ENCODE results near the gene LRMDA. TPM values are rescaled to one million over a fixed set of nuclear protein-coding genes. Genes with fewer than 3 reads are reported as not detected.
"Not testable (repeated sequence)": the region's sequence is repeated elsewhere in the genome, so short reads cannot be mapped to it uniquely, and the experiment has no call there.

LRMDA gene
- total RNA-seq, 1 donor from 2014 or later: not detected

- Mint-ChIP-seq H3K36me3 (ENCODE audit: low read depth) (no peaks in the 10 kb centered on the region), H3K4me3 (ENCODE audit: low read depth) (no peak overlapping the region), H3K4me1 (ENCODE audit: low read depth) (no peaks in the 10 kb centered on the region), H3K9me3 (no peaks in the 10 kb centered on the region), H3K27me3 (ENCODE audit: low read depth) (no peaks in the 10 kb centered on the region), H3K27ac (no peak overlapping the region)
- intact Hi-C loops (cut with micrococcal nuclease): no loop called here
- no peak for DNase-seq (ENCODE audit: low spot score)
Observed at GRCh38 chr10:76049581-76050290, 618.3 kb downstream of the LRMDA start.

- Mint-ChIP-seq H3K9me3 (no peaks in the 10 kb centered on the region), H3K27ac (no peak overlapping the region), H3K27me3 (ENCODE audit: low read depth) (no peaks in the 10 kb centered on the region), H3K4me1 (ENCODE audit: low read depth) (no peaks in the 10 kb centered on the region), H3K4me3 (ENCODE audit: low read depth) (no peak overlapping the region), H3K36me3 (ENCODE audit: low read depth) (no peaks in the 10 kb centered on the region)
- DNase-seq (ENCODE audit: low spot score): no peak
- intact Hi-C loops (cut with micrococcal nuclease): no loop called here
Observed at GRCh38 chr10:76050291-76050625, 618.8 kb downstream of the LRMDA start.

GRCh38 chr10:76051007-76051936 lies 619.8 kb downstream of the LRMDA start:
- Mint-ChIP-seq H3K9me3 (no peaks in the 10 kb centered on the region), H3K36me3 (ENCODE audit: low read depth) (no peaks in the 10 kb centered on the region), H3K4me1 (ENCODE audit: low read depth) (no peaks in the 10 kb centered on the region), H3K27me3 (ENCODE audit: low read depth) (no peaks in the 10 kb centered on the region), H3K27ac (no peak overlapping the region), H3K4me3 (ENCODE audit: low read depth) (no peak overlapping the region)
- no peak for DNase-seq (ENCODE audit: low spot score)
- intact Hi-C loops (cut with micrococcal nuclease): no loop called here

- Mint-ChIP-seq H3K27ac (no peak overlapping the region), H3K27me3 (ENCODE audit: low read depth) (no peaks in the 10 kb centered on the region), H3K36me3 (ENCODE audit: low read depth) (no peaks in the 10 kb centered on the region), H3K9me3 (peaks cover 6% of the 10 kb centered on the region), H3K4me3 (ENCODE audit: low read depth) (no peak overlapping the region), H3K4me1 (ENCODE audit: low read depth) (no peaks in the 10 kb centered on the region)
- intact Hi-C loops (cut with micrococcal nuclease): no loop called here
- no peak for DNase-seq (ENCODE audit: low spot score)
Observed at GRCh38 chr10:76052682-76053503, 621.5 kb downstream of the LRMDA start.

GRCh38 chr10:76055466-76055865 lies 624.0 kb downstream of the LRMDA start:
- DNase-seq (ENCODE audit: low spot score): no peak
- intact Hi-C loops (cut with micrococcal nuclease): no loop called here
- no peaks in the 10 kb centered on the region for H3K4me1 Mint-ChIP-seq (ENCODE audit: low read depth)
- H3K36me3 Mint-ChIP-seq (ENCODE audit: low read depth): no peaks in the 10 kb centered on the region
- H3K4me3 Mint-ChIP-seq (ENCODE audit: low read depth): no peak overlapping the region
- H3K27me3 Mint-ChIP-seq (ENCODE audit: low read depth): no peaks in the 10 kb centered on the region
- peaks cover 6% of the 10 kb centered on the region for H3K9me3 Mint-ChIP-seq
- H3K27ac Mint-ChIP-seq: no peak overlapping the region

- no peaks in the 10 kb centered on the region for H3K27me3 Mint-ChIP-seq (ENCODE audit: low read depth)
- no peak for DNase-seq (ENCODE audit: low spot score)
- intact Hi-C loops (cut with micrococcal nuclease): no loop called here
- H3K36me3 Mint-ChIP-seq (ENCODE audit: low read depth): no peaks in the 10 kb centered on the region
- H3K27ac Mint-ChIP-seq: no peak overlapping the region
- H3K9me3 Mint-ChIP-seq: peaks cover 6% of the 10 kb centered on the region
- no peak overlapping the region for H3K4me3 Mint-ChIP-seq (ENCODE audit: low read depth)
- no peaks in the 10 kb centered on the region for H3K4me1 Mint-ChIP-seq (ENCODE audit: low read depth)
Observed at GRCh38 chr10:76055963-76056362, 624.5 kb downstream of the LRMDA start.

GRCh38 chr10:76060993-76061392 lies 629.6 kb downstream of the LRMDA start:
- intact Hi-C loops (cut with micrococcal nuclease); H3K27me3 Mint-ChIP-seq (ENCODE audit: low read depth); H3K9me3 Mint-ChIP-seq; DNase-seq (ENCODE audit: low spot score); H3K4me1 Mint-ChIP-seq (ENCODE audit: low read depth); H3K4me3 Mint-ChIP-seq (ENCODE audit: low read depth); H3K27ac Mint-ChIP-seq; H3K36me3 Mint-ChIP-seq (ENCODE audit: low read depth): not testable (repeated sequence)

- no peaks in the 10 kb centered on the region for H3K9me3 Mint-ChIP-seq
- DNase-seq (ENCODE audit: low spot score): no peak
- no peaks in the 10 kb centered on the region for H3K4me1 Mint-ChIP-seq (ENCODE audit: low read depth)
- H3K27ac Mint-ChIP-seq: no peak overlapping the region
- H3K36me3 Mint-ChIP-seq (ENCODE audit: low read depth): no peaks in the 10 kb centered on the region
- H3K27me3 Mint-ChIP-seq (ENCODE audit: low read depth): no peaks in the 10 kb centered on the region
- no peak overlapping the region for H3K4me3 Mint-ChIP-seq (ENCODE audit: low read depth)
- intact Hi-C loops (cut with micrococcal nuclease): no loop called here
Observed at GRCh38 chr10:76066457-76066856, 635.0 kb downstream of the LRMDA start.

GRCh38 chr10:76067447-76067846 lies 636.0 kb downstream of the LRMDA start:
- no peak for DNase-seq (ENCODE audit: low spot score)
- no peaks in the 10 kb centered on the region for H3K36me3 Mint-ChIP-seq (ENCODE audit: low read depth)
- H3K27me3 Mint-ChIP-seq (ENCODE audit: low read depth): no peaks in the 10 kb centered on the region
- H3K4me1 Mint-ChIP-seq (ENCODE audit: low read depth): no peaks in the 10 kb centered on the region
- H3K4me3 Mint-ChIP-seq (ENCODE audit: low read depth): no peak overlapping the region
- no peaks in the 10 kb centered on the region for H3K9me3 Mint-ChIP-seq
- H3K27ac Mint-ChIP-seq: no peak overlapping the region
- intact Hi-C loops (cut with micrococcal nuclease): no loop called here

GRCh38 chr10:76068856-76069255 lies 637.4 kb downstream of the LRMDA start:
- intact Hi-C loops (cut with micrococcal nuclease): no loop called here
- DNase-seq (ENCODE audit: low spot score): no peak
- H3K36me3 Mint-ChIP-seq (ENCODE audit: low read depth): no peaks in the 10 kb centered on the region
- H3K27ac Mint-ChIP-seq: no peak overlapping the region
- no peaks in the 10 kb centered on the region for H3K4me1 Mint-ChIP-seq (ENCODE audit: low read depth)
- H3K4me3 Mint-ChIP-seq (ENCODE audit: low read depth): no peak overlapping the region
- no peaks in the 10 kb centered on the region for H3K9me3 Mint-ChIP-seq
- no peaks in the 10 kb centered on the region for H3K27me3 Mint-ChIP-seq (ENCODE audit: low read depth)

- H3K9me3 Mint-ChIP-seq: no peaks in the 10 kb centered on the region
- H3K4me1 Mint-ChIP-seq (ENCODE audit: low read depth): no peaks in the 10 kb centered on the region
- no peak overlapping the region for H3K4me3 Mint-ChIP-seq (ENCODE audit: low read depth)
- intact Hi-C loops (cut with micrococcal nuclease): no loop called here
- no peak overlapping the region for H3K27ac Mint-ChIP-seq
- H3K27me3 Mint-ChIP-seq (ENCODE audit: low read depth): no peaks in the 10 kb centered on the region
- DNase-seq (ENCODE audit: low spot score): no peak
- H3K36me3 Mint-ChIP-seq (ENCODE audit: low read depth): no peaks in the 10 kb centered on the region
Observed at GRCh38 chr10:76070916-76071315, 639.5 kb downstream of the LRMDA start.

GRCh38 chr10:76071653-76072365 lies 640.4 kb downstream of the LRMDA start:
- no peaks in the 10 kb centered on the region for H3K4me1 Mint-ChIP-seq (ENCODE audit: low read depth)
- no peaks in the 10 kb centered on the region for H3K27me3 Mint-ChIP-seq (ENCODE audit: low read depth)
- H3K9me3 Mint-ChIP-seq: no peaks in the 10 kb centered on the region
- no peak for DNase-seq (ENCODE audit: low spot score)
- H3K36me3 Mint-ChIP-seq (ENCODE audit: low read depth): no peaks in the 10 kb centered on the region
- H3K4me3 Mint-ChIP-seq (ENCODE audit: low read depth): no peak overlapping the region
- H3K27ac Mint-ChIP-seq: no peak overlapping the region
- intact Hi-C loops (cut with micrococcal nuclease): no loop called here
